Measurements from ENCODE around the gene STK10.

The STK10 gene

DNA sequence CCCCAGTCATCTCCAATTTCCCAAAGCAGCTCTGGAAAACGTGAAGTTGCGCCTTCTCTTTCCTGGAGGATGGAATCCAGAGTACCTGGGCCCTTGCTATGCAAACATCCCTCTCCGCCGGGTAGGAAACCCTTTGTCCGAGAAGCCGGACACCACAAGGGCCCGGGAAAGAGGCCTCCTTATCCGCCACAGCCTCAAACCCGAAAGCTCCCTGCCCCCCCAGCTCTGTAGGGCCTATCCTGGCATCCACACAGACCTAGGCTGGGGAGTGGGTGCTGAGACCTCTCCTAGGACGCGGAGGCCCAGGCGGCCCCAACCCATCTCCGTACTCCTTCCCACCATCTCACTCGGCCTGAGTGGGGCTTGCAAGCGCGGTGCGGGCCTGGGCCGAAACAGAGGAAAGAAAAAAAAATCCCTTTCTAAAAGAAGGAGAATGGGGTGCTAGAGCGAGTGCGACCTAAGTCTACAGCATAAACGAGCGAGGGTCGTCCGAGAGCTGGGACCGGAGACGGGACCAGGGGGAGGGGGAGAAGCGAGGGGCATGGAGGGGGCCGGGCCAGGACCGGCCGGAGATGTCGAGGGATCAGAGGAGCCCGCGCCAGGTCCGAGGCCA lies 182.2 kb downstream of the STK10 start:
- TF ChIP-seq, protein P1, sequence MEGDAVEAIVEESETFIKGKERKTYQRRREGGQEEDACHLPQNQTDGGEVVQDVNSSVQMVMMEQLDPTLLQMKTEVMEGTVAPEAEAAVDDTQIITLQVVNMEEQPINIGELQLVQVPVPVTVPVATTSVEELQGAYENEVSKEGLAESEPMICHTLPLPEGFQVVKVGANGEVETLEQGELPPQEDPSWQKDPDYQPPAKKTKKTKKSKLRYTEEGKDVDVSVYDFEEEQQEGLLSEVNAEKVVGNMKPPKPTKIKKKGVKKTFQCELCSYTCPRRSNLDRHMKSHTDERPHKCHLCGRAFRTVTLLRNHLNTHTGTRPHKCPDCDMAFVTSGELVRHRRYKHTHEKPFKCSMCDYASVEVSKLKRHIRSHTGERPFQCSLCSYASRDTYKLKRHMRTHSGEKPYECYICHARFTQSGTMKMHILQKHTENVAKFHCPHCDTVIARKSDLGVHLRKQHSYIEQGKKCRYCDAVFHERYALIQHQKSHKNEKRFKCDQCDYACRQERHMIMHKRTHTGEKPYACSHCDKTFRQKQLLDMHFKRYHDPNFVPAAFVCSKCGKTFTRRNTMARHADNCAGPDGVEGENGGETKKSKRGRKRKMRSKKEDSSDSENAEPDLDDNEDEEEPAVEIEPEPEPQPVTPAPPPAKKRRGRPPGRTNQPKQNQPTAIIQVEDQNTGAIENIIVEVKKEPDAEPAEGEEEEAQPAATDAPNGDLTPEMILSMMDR (IDR thresholded peaks at IDR 0.05; ENCODE audit: low read depth, low read length), result no peak
- no peak for DNase-seq (ENCODE audit: extremely low read depth, low read depth)

DNA sequence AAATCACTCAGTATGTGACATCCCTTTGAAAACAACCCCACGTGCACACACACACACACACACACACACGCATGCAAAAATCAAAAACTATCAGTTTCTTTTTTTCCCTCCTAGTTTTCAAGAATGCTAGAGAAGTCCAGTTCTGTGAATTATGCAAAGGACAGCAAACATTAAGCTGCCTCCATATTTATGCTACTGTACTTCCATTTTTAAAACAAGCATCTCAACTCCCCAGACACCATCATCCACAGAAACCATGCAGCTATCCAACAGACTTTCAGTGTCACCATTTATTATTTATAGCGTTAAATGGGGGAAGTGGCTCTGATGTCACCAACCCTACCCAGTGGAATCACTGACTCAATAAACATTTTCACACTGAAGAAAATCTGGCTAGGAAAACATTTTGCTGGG lies 183.2 kb downstream of the STK10 start:
- DNase-seq (ENCODE audit: extremely low read depth, low read depth), result no peak

DNA sequence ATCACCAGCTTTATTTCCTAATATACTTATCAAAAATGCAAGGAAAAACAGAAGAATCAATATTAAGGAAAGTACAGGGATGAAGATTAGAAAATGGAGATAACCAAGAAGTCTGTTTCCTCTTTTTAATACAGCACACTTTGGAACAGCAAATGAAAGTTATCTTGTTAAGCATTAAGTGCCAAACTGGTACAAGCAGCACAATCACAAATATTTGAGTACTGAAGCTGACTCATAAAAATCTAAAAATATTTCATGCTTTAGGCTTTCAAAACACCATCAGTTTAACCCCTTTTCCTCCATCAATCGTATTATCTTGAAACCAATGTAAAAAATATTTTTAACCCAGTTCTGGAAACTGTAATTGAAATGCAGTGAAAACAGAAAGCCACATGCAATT lies 184.3 kb downstream of the STK10 start:
- no peak for DNase-seq (ENCODE audit: extremely low read depth, low read depth)

More for the DNA sequence above, 183.2 kb downstream of the STK10 start:
- TF ChIP-seq, protein P1 (IDR thresholded peaks at IDR 0.05; ENCODE audit: low read depth, low read length), result no peak

DNA sequence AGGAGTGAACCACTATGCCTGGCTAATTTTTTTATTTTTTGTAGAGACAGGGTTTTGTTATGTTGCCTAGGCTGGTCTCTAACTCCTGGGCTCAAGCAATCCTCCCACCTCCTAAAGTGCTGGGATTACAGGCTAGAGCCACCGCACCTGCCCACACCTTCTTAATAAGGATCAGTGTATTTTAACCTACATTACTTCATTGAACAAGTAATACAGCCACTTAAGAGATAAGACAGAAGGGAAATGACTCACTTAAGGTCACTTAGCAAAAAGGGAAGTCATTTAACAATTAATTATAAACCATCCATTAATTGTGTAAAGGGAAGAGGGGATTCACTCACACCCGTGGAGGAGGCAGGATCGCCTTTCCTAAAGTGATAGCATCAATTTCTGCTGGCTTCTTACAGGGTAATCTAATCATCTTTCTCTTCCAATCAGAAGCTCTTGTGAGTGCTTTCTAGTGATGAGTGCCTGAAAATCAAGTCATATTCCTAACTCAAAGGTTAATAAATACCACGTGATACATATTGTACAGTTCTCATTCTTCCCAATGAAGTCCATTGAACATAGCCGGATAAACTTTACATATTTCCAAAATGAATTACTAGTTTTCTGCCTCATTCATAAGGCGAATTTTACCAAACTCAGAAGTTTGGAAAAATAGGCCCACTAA lies 185.0 kb downstream of the STK10 start:
- TF ChIP-seq, protein P1 (IDR thresholded peaks at IDR 0.05; ENCODE audit: low read depth, low read length), result no peak
- no peak for DNase-seq (ENCODE audit: extremely low read depth, low read depth)

More for the DNA sequence above, 184.3 kb downstream of the STK10 start:
- TF ChIP-seq, protein P1 (IDR thresholded peaks at IDR 0.05; ENCODE audit: low read depth, low read length), result no peak

DNA sequence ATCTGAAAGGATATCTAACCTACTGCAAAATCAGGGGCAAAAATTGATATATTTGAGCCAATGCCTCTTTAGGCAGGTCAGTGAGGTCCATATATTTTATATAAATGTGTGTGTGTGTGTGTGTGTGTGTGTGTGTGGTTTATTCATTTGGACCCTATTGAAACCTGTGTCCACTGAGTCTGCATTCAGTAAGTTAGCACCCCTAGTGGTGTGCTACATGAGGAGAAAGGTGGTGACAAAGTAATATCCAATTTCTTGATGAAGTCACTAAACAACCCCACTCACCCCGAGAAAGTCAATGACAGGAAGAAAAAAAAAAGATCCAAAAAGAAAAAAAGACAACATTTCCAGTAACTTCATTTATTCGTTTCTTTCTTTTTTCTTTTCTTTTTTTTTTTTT lies 185.7 kb downstream of the STK10 start:
- no peak for DNase-seq (ENCODE audit: extremely low read depth, low read depth)
- TF ChIP-seq, protein P1 (IDR thresholded peaks at IDR 0.05; ENCODE audit: low read depth, low read length), result peak; percentile 40

DNA sequence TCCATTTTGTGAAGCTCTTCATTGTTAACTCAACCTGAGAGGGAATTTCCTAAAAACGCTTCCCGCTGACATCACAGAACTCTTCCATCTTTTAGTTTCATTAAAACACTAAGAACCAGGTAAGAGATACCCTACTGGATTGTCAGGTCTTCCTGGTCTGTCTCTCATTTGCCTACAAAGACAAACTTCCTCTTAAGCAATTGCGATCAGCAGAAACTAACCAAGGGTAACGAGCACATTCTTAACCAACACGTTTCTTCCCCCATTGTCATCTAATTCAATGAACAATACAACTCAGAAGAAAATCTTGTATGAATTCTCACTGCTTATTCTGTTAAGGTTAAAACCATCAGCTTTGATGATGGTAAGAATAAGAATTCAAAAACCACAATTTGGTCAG lies 188.1 kb downstream of the STK10 start:
- TF ChIP-seq, protein P1 (IDR thresholded peaks at IDR 0.05; ENCODE audit: low read depth, low read length), result no peak
- DNase-seq (ENCODE audit: extremely low read depth, low read depth), result no peak

DNA sequence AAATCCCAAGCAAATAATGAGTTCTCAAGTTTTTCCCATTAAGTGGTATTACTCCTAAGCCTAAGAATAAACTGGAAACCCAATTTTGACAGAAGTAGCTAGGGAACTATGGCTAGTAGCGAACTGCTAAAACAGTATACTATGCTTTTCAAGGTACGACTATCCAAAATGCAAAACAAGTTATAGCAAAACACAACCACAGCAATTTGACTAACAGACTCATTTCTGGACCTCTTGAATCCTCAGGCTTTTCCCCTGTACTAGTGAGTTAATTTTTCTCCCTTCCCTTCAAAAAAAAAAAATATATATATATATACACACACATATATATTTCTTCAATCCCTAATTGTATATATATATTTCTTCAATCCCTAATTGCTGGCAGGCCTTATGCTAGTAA lies 188.9 kb downstream of the STK10 start:
- TF ChIP-seq, protein P1 (IDR thresholded peaks at IDR 0.05; ENCODE audit: low read depth, low read length), result no peak
- DNase-seq (ENCODE audit: extremely low read depth, low read depth), result no peak
